Neural progenitor cell (in vitro differentiated cells): ENCODE measurements around the gene CEP120. TPM values are rescaled to one million over a fixed set of nuclear protein-coding genes. Genes with fewer than 3 reads are reported as not detected.
A peak's percentile ranks its signal among the peaks of the same experiment; 100 is the strongest.

Experiments used
- DNase-seq: peaks from one replicate; pipeline ENCODE4 v3.0.0-alpha.2; 2016; ENCODE audit warnings: low spot score
- H2AFZ ChIP-seq: fragments of 200-600 bp; sonication (generic); replicated peaks from 2 replicates; pipeline ENCODE4 v1.6.1; 2016; ENCODE audit warnings: antibody characterized with exemption
- H3F3A ChIP-seq: fragments of 200-600 bp; sonication (generic); 2 replicates; pipeline ENCODE4 v1.6.1; 2016; ENCODE audit warnings: antibody characterized with exemption, low read depth
- H3K27ac ChIP-seq: fragments of 200-600 bp; sonication (generic); 2 replicates; pipeline ENCODE4 v1.5.1; 2016; ENCODE audit warnings: mild to moderate bottlenecking
- H3K27me3 ChIP-seq: fragments of 200-600 bp; sonication (generic); 2 replicates; pipeline ENCODE4 v1.6.1; 2016; ENCODE audit warnings: mild to moderate bottlenecking, moderate library complexity
- H3K36me3 ChIP-seq: fragments of 200-600 bp; sonication (generic); 2 replicates; pipeline ENCODE4 v1.5.1; 2016
- H3K4me1 ChIP-seq: fragments of 200-600 bp; sonication (generic); 2 replicates; pipeline ENCODE4 v1.6.1; 2016; ENCODE audit warnings: mixed run types
- H3K4me2 ChIP-seq: fragments of 200-600 bp; sonication (generic); 2 replicates; pipeline ENCODE4 v1.6.1; 2016
- H3K4me3 ChIP-seq: fragments of 200-600 bp; sonication (generic); 2 replicates; pipeline ENCODE4 v1.5.1; 2016
- H3K79me2 ChIP-seq: fragments of 200-600 bp; sonication (generic); 2 replicates; pipeline ENCODE4 v1.6.1; 2016; ENCODE audit warnings: low read depth
- H3K9ac ChIP-seq: fragments of 200-600 bp; sonication (generic); 2 replicates; pipeline ENCODE4 v1.6.1; 2016
- H3K9me3 ChIP-seq: fragments of 200-600 bp; sonication (generic); 2 replicates; pipeline ENCODE4 v1.5.1; 2016; ENCODE audit warnings: low read depth
- H4K20me1 ChIP-seq: fragments of 200-600 bp; sonication (generic); 2 replicates; pipeline ENCODE4 v1.6.1; 2016; ENCODE audit warnings: low read depth
- H3K27ac Mint-ChIP-seq: 3 replicates; pipeline ENCODE4 v1.8.0; 2021; ENCODE audit warnings: mixed read lengths
- H3K27me3 Mint-ChIP-seq: 2 replicates; pipeline ENCODE4 v1.8.0; 2022; ENCODE audit warnings: low read depth, mild to moderate bottlenecking, inconsistent platforms, moderate library complexity, mixed read lengths; ENCODE audit not compliant: insufficient read depth
- H3K36me3 Mint-ChIP-seq: 3 replicates; pipeline ENCODE4 v1.8.0; 2021; ENCODE audit warnings: mixed read lengths
- H3K4me1 Mint-ChIP-seq: 3 replicates; pipeline ENCODE4 v1.8.0; 2021; ENCODE audit warnings: mixed read lengths
- H3K4me3 Mint-ChIP-seq: 3 replicates; pipeline ENCODE4 v1.8.0; 2021; ENCODE audit warnings: mild to moderate bottlenecking, moderate library complexity, mixed read lengths
- H3K9me3 Mint-ChIP-seq: 3 replicates; pipeline ENCODE4 v1.8.0; 2020; ENCODE audit warnings: mixed read lengths
- EZH2 ChIP-seq: fragments of 200-600 bp; sonication (generic); IDR thresholded peaks from 2 replicates; pipeline ENCODE4 v1.6.1; 2017; ENCODE audit warnings: antibody characterized with exemption, mild to moderate bottlenecking, moderate library complexity
- EZH2phosphoT487 ChIP-seq: fragments of 200-600 bp; sonication (generic); IDR thresholded peaks from 2 replicates; pipeline ENCODE4 v1.6.1; 2017; ENCODE audit warnings: antibody characterized with exemption
- total RNA-seq: library from RNA; depleted of rRNA; stranded (reverse); fragments of >200 nt; gene quantifications from 2 replicates; pipeline ENCODE4 v1.2.3, GENCODE V29; 2015; ENCODE audit warnings: low replicate concordance
- TF ChIP-seq, protein P1 (sequence below): fragments of 200-600 bp; sonication (generic); IDR thresholded peaks from 2 replicates; pipeline ENCODE4 v1.5.1; 2017; ENCODE audit warnings: antibody characterized with exemption, mild to moderate bottlenecking

The CEP120 gene
- total RNA-seq, 1 donor from 2014 or later, result 38.5 TPM

DNA sequence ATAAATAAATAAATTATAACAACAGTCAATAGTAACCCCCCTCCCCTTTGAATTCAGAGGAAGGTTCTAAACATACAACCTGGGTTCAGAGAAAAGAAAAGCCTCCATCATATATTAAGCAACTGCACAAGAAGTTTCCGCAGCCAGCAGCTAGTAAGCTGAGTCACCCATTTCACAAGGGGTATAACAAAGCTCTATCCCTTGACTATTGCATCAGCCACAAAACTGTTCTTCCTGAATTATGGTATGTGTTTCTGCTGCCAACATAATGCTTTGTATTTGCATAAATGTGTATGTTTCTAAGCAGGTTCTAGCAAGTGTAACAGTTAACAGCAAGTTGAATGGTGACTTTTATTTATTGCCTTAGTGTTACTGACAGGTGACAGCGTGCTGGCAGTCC, 6.8 kb upstream of the CEP120 start:
- Mint-ChIP-seq H3K36me3 (no peaks in the 10 kb centered on the region), H3K27ac (no peak overlapping the region), H3K27me3 (peaks cover 2% of the 10 kb centered on the region), H3K9me3 (peaks cover 2% of the 10 kb centered on the region), H3K4me1 (no peaks in the 10 kb centered on the region), H3K4me3 (no peak overlapping the region)
- Histone ChIP-seq H3K36me3 (no peaks in the 10 kb centered on the region), H2AFZ (no peak overlapping the region), H4K20me1 (no peaks in the 10 kb centered on the region), H3K9me3 (no peaks in the 10 kb centered on the region), H3K4me2 (no peak overlapping the region), H3K9ac (no peak overlapping the region), H3K79me2 (no peaks in the 10 kb centered on the region), H3K4me3 (no peak overlapping the region), H3K4me1 (no peaks in the 10 kb centered on the region), H3F3A (no peaks in the 10 kb centered on the region), H3K27me3 (no peaks in the 10 kb centered on the region), H3K27ac (no peak overlapping the region)
- TF ChIP-seq, protein P1, sequence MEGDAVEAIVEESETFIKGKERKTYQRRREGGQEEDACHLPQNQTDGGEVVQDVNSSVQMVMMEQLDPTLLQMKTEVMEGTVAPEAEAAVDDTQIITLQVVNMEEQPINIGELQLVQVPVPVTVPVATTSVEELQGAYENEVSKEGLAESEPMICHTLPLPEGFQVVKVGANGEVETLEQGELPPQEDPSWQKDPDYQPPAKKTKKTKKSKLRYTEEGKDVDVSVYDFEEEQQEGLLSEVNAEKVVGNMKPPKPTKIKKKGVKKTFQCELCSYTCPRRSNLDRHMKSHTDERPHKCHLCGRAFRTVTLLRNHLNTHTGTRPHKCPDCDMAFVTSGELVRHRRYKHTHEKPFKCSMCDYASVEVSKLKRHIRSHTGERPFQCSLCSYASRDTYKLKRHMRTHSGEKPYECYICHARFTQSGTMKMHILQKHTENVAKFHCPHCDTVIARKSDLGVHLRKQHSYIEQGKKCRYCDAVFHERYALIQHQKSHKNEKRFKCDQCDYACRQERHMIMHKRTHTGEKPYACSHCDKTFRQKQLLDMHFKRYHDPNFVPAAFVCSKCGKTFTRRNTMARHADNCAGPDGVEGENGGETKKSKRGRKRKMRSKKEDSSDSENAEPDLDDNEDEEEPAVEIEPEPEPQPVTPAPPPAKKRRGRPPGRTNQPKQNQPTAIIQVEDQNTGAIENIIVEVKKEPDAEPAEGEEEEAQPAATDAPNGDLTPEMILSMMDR, result no peak
- no peak for TF ChIP-seq EZH2phosphoT487
- DNase-seq, result no peak

DNA sequence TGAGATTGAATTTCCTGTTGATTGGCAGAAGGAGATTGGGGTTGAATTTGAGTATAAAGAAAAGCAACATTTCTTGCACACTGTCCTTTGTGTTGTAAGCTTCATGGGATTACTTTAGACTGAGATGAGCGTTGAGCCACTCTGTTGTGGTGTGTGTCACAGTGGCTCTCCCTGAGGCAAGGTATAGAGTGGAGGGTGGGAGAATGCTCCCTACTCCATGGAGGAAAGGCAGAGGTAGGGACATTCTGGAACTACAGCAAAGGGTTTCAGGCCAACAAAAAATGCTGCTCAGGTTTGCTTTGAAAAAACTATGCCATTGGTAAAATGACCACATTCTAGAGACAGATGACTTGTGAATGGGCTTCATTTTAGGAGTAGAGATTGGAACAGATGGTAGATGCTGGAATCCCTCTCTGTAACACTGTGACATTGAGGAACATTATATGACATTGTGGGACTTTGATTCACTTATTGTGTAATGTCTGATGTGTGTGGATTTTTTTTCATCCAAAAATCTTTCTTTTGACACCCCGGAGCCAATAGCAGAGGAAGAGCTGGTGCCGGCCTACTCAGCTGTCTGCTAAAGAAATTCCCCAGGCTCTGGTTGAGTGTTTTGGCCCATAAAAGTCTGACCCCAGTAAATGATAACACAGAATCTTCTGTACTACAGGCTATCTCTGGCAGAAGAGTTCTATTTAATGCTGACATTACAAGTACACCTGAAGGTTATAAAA, 6.2 kb upstream of the CEP120 start:
- Mint-ChIP-seq H3K4me3 (no peak overlapping the region), H3K27me3 (peaks cover 2% of the 10 kb centered on the region), H3K4me1 (no peaks in the 10 kb centered on the region), H3K36me3 (no peaks in the 10 kb centered on the region), H3K9me3 (peaks cover 2% of the 10 kb centered on the region), H3K27ac (peak overlapping the region; percentile 47)
- Histone ChIP-seq H3K36me3 (no peaks in the 10 kb centered on the region), H3K4me2 (no peak overlapping the region), H3K9me3 (no peaks in the 10 kb centered on the region), H3K4me1 (no peaks in the 10 kb centered on the region), H3K9ac (no peak overlapping the region), H3K27ac (no peak overlapping the region), H3F3A (no peaks in the 10 kb centered on the region), H3K27me3 (no peaks in the 10 kb centered on the region), H3K4me3 (no peak overlapping the region), H3K79me2 (no peaks in the 10 kb centered on the region), H2AFZ (no peak overlapping the region), H4K20me1 (no peaks in the 10 kb centered on the region)
- no peak for TF ChIP-seq EZH2phosphoT487
- no peak for DNase-seq

DNA sequence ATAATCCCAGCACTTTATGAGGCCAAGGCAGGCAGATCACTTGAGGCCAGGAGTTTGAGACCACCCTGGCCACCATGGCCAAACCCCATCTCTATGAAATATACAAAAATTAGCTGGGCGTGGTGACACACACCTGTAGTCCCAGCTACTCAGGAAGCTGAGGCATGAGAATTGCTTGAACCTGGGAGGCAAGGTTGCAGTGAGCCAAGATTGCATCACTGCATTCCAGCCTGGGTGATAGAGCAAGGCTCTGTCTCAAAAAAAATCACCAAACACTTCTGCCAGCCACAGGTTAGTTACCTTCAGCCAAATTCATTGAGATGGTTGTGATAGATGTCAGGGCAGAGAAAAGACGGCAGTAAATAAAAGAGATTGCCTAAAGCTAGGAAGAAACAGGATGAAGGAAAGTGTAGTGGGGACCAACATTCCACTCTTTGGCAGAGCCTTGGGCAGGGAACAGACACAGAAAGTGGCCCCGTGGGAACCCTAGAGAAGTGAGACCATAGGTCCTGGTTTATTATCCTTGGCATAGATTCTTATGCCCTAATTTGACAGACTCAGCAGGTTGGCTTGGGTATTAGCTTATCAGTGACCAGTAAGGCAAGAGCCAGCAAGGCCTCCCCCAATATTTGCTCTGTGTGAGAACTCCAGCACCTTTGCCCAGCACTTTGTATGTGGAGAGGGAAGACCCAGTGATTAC, 5.5 kb upstream of the CEP120 start:
- H3K9me3 Mint-ChIP-seq, result peaks cover 2% of the 10 kb centered on the region
- peak overlapping the region; percentile 47 for H3K27ac Mint-ChIP-seq
- no peak for TF ChIP-seq EZH2phosphoT487
- no peak for TF ChIP-seq EZH2
- TF ChIP-seq, protein P1, result no peak
- no peak overlapping the region for H3K4me2 ChIP-seq
- H3K27me3 Mint-ChIP-seq, result peaks cover 2% of the 10 kb centered on the region
- no peaks in the 10 kb centered on the region for H3K79me2 ChIP-seq
- no peaks in the 10 kb centered on the region for H3F3A ChIP-seq
- no peak overlapping the region for H2AFZ ChIP-seq
- no peak overlapping the region for H3K4me3 Mint-ChIP-seq
- H3K36me3 Mint-ChIP-seq, result no peaks in the 10 kb centered on the region
- no peaks in the 10 kb centered on the region for H4K20me1 ChIP-seq
- peaks cover 3% of the 10 kb centered on the region for H3K4me1 ChIP-seq
- DNase-seq, result no peak
- no peaks in the 10 kb centered on the region for H3K9me3 ChIP-seq
- no peaks in the 10 kb centered on the region for H3K36me3 ChIP-seq
- no peak overlapping the region for H3K27ac ChIP-seq
- H3K4me1 Mint-ChIP-seq, result peaks cover 3% of the 10 kb centered on the region
- no peak overlapping the region for H3K9ac ChIP-seq
- H3K4me3 ChIP-seq, result no peak overlapping the region
- H3K27me3 ChIP-seq, result no peaks in the 10 kb centered on the region

DNA sequence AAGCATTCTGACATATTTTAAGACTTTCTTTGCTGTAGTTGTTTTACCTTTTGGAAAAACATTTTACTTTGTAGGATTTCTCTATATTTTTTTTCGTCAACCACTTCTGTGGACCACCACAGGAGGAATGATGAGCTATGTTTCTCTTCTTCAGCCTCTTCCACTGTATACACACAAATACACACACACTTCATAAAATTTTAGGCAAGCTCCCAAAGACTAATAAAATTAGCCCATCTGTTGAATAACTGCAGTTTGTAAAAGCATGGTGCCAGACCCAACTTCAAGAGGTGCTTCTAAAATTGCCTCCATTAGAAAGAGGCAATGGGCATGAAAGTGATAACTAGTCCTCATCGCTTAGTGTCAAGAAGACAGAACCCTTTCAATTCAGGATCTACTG, 4.1 kb upstream of the CEP120 start:
- Histone ChIP-seq H3K4me1 (peaks cover 3% of the 10 kb centered on the region), H3K4me3 (no peak overlapping the region), H2AFZ (no peak overlapping the region), H3K4me2 (no peak overlapping the region), H4K20me1 (peaks cover under 1% of the 10 kb centered on the region), H3K9me3 (no peaks in the 10 kb centered on the region), H3K79me2 (peaks cover 7% of the 10 kb centered on the region), H3K27me3 (no peaks in the 10 kb centered on the region), H3F3A (no peaks in the 10 kb centered on the region), H3K27ac (no peak overlapping the region), H3K9ac (no peak overlapping the region), H3K36me3 (no peaks in the 10 kb centered on the region)
- TF ChIP-seq EZH2 (no peak), EZH2phosphoT487 (no peak)
- TF ChIP-seq, protein P1, result no peak
- Mint-ChIP-seq H3K9me3 (peaks cover 2% of the 10 kb centered on the region), H3K36me3 (no peaks in the 10 kb centered on the region), H3K27me3 (peaks cover 2% of the 10 kb centered on the region), H3K27ac (no peak overlapping the region), H3K4me1 (peaks cover 3% of the 10 kb centered on the region), H3K4me3 (no peak overlapping the region)
- no peak for DNase-seq
